GM18508 (cell line): Measurements from ENCODE around the gene MRPL12.

Experiments used
- ATAC-seq: cut with Tn5 transposase; IDR thresholded peaks from one replicate; pipeline ENCODE4 v1.9.1; 2021; ENCODE audit warnings: moderate number of reproducible peaks; ENCODE audit not compliant: insufficient read depth, unreplicated experiment

MRPL12 gene

GRCh38 chr17:81700353-81701287 is 2.5 kb upstream of the MRPL12 start:
- ATAC-seq: no peak

GRCh38 chr17:81701288-81702071 is 1.7 kb upstream of the MRPL12 start:
- no peak for ATAC-seq

- no peak for ATAC-seq
Observed at GRCh38 chr17:81703747-81704654, 834 bp downstream of the MRPL12 start.

- ATAC-seq: no peak
Observed at GRCh38 chr17:81705518-81706231, 2.5 kb downstream of the MRPL12 start.

GRCh38 chr17:81706232-81706611 is 3.1 kb downstream of the MRPL12 start:
- no peak for ATAC-seq

GRCh38 chr17:81706757-81707624 is 3.8 kb downstream of the MRPL12 start:
- ATAC-seq: no peak

- no peak for ATAC-seq
Observed at GRCh38 chr17:81707725-81708646, 4.8 kb downstream of the MRPL12 start.

GRCh38 chr17:81708739-81709185 is 5.6 kb downstream of the MRPL12 start:
- ATAC-seq: no peak

- ATAC-seq: no peak
Observed at GRCh38 chr17:81710514-81711308, 7.5 kb downstream of the MRPL12 start.

- ATAC-seq: no peak
Observed at GRCh38 chr17:81711814-81712467, 8.8 kb downstream of the MRPL12 start, which contains the start of gene SLC25A10. Gene SLC25A10 (plus strand): TSS chr17:81712284. CDS start chr17:81712427, 143 bp downstream.

- no peak for ATAC-seq
Observed at GRCh38 chr17:81712468-81713003, 9.4 kb downstream of the MRPL12 start.

- ATAC-seq: no peak
Observed at GRCh38 chr17:81713004-81713555, 9.9 kb downstream of the MRPL12 start.

GRCh38 chr17:81713556-81714411 is 10.6 kb downstream of the MRPL12 start:
- ATAC-seq: no peak

- ATAC-seq: no peak
Observed at GRCh38 chr17:81714412-81715106, 11.4 kb downstream of the MRPL12 start.
